H54 (cell line): ENCODE measurements around the gene PRKCA.

Experiments used
- DNase-seq: peaks from one replicate; pipeline ENCODE4 v3.0.0; 2011; ENCODE audit warnings: low spot score, mixed read lengths; ENCODE audit not compliant: insufficient read length
- FAIRE-seq: peaks from 3 replicates; lab custom pipeline; 2011; peaks lifted over from hg19 to GRCh38; lab: Jason Lieb, UNC
- POLR2A ChIP-seq: IDR thresholded peaks from 2 replicates; pipeline ENCODE4 v1.6.1; 2011; ENCODE audit warnings: low read depth, mild to moderate bottlenecking, low read length

Gene PRKCA

GRCh38 chr17:66523378-66524200, 221.2 kb downstream of the PRKCA start:
- FAIRE-seq (no peak), DNase-seq (no peak)
- no peak for TF ChIP-seq POLR2A

- TF ChIP-seq POLR2A: no peak
- FAIRE-seq (no peak), DNase-seq (no peak)
These were observed 222.5 kb downstream of the PRKCA start for GRCh38 chr17:66524877-66525276.

GRCh38 chr17:66525338-66525737, 222.9 kb downstream of the PRKCA start:
- no peak for DNase-seq
- TF ChIP-seq POLR2A: no peak
- no peak for FAIRE-seq

- FAIRE-seq: no peak
- DNase-seq: no peak
- no peak for TF ChIP-seq POLR2A
These were observed 224.4 kb downstream of the PRKCA start for GRCh38 chr17:66526827-66527226.

GRCh38 chr17:66527335-66527734, 224.9 kb downstream of the PRKCA start:
- no peak for DNase-seq
- no peak for FAIRE-seq
- TF ChIP-seq POLR2A: no peak

GRCh38 chr17:66531851-66532295, 229.5 kb downstream of the PRKCA start:
- TF ChIP-seq POLR2A: no peak
- FAIRE-seq (no peak), DNase-seq (no peak)

GRCh38 chr17:66533572-66533971, 231.2 kb downstream of the PRKCA start:
- no peak for FAIRE-seq
- TF ChIP-seq POLR2A: no peak
- DNase-seq: no peak

- DNase-seq (no peak), FAIRE-seq (no peak)
- TF ChIP-seq POLR2A: no peak
These were observed 231.6 kb downstream of the PRKCA start for GRCh38 chr17:66533986-66534385.

- DNase-seq (no peak), FAIRE-seq (no peak)
- TF ChIP-seq POLR2A: no peak
These were observed 233.2 kb downstream of the PRKCA start for GRCh38 chr17:66535611-66536010.

- TF ChIP-seq POLR2A: no peak
These were observed 235.1 kb downstream of the PRKCA start for GRCh38 chr17:66537502-66537901.

GRCh38 chr17:66538776-66539175, 236.4 kb downstream of the PRKCA start:
- no peak for TF ChIP-seq POLR2A
- no peak for FAIRE-seq
- no peak for DNase-seq

More at GRCh38 chr17:66537502-66537901, 235.1 kb downstream of the PRKCA start:
- FAIRE-seq (no peak), DNase-seq (no peak)

- TF ChIP-seq POLR2A: no peak
- FAIRE-seq (peak; percentile 60), DNase-seq (peak; percentile 71)
These were observed 237.8 kb downstream of the PRKCA start for GRCh38 chr17:66540131-66540781.

- TF ChIP-seq POLR2A: no peak
- FAIRE-seq (no peak), DNase-seq (no peak)
These were observed 239.2 kb downstream of the PRKCA start for GRCh38 chr17:66541461-66542128.
